IPS-18a (cell line): Measurements from ENCODE around the gene FBXO24.

Experiments
- H3K27ac ChIP-seq: one replicate; pipeline ENCODE4 v1.5.1; 2013; ENCODE audit warnings: low read length
- H3K27me3 ChIP-seq: one replicate; pipeline ENCODE4 v1.6.1; 2013; ENCODE audit warnings: mild to moderate bottlenecking, low read length; ENCODE audit not compliant: control insufficient read depth, insufficient read depth
- H3K36me3 ChIP-seq: one replicate; pipeline ENCODE4 v1.6.1; 2013; ENCODE audit warnings: low read depth, low read length; ENCODE audit not compliant: control insufficient read depth
- H3K4me1 ChIP-seq: one replicate; pipeline ENCODE4 v1.6.1; 2013; ENCODE audit warnings: low read depth, low read length; ENCODE audit not compliant: control insufficient read depth
- H3K4me3 ChIP-seq: one replicate; pipeline ENCODE4 v1.5.1; 2013; ENCODE audit warnings: low read length
- H3K9ac ChIP-seq: one replicate; pipeline ENCODE4 v1.6.1; 2013; ENCODE audit warnings: mild to moderate bottlenecking, low read length, moderate library complexity
- H3K9me3 ChIP-seq: one replicate; pipeline ENCODE4 v1.6.1; 2013; ENCODE audit warnings: low read depth, low read length; ENCODE audit not compliant: control insufficient read depth

The FBXO24 gene

GRCh38 chr7:100588438-100588837 is 2.3 kb downstream of the FBXO24 start:
- Histone ChIP-seq H3K4me1 (peaks cover 29% of the 10 kb centered on the region), H3K27me3 (peaks cover 14% of the 10 kb centered on the region), H3K4me3 (no peak overlapping the region)

GRCh38 chr7:100589341-100589947 is 3.3 kb downstream of the FBXO24 start:
- no peak overlapping the region for H3K27ac ChIP-seq
- H3K9me3 ChIP-seq: no peaks in the 10 kb centered on the region
- H3K4me3 ChIP-seq: peak overlapping the region; percentile 21
- peaks cover 21% of the 10 kb centered on the region for H3K4me1 ChIP-seq
- no peak overlapping the region for H3K9ac ChIP-seq
- no peaks in the 10 kb centered on the region for H3K36me3 ChIP-seq
- peaks cover 14% of the 10 kb centered on the region for H3K27me3 ChIP-seq

More at GRCh38 chr7:100588438-100588837, 2.3 kb downstream of the FBXO24 start:
- H3K36me3 ChIP-seq: no peaks in the 10 kb centered on the region
- H3K9ac ChIP-seq: no peak overlapping the region
- no peaks in the 10 kb centered on the region for H3K9me3 ChIP-seq
- H3K27ac ChIP-seq: no peak overlapping the region

GRCh38 chr7:100590077-100590737 is 4.1 kb downstream of the FBXO24 start:
- Histone ChIP-seq H3K9ac (no peak overlapping the region), H3K27ac (no peak overlapping the region), H3K36me3 (no peaks in the 10 kb centered on the region), H3K4me3 (peak overlapping the region; percentile 21), H3K27me3 (peaks cover 14% of the 10 kb centered on the region), H3K9me3 (no peaks in the 10 kb centered on the region), H3K4me1 (peaks cover 14% of the 10 kb centered on the region)

GRCh38 chr7:100591596-100591995 is 5.5 kb downstream of the FBXO24 start:
- H3K27me3 ChIP-seq: peaks cover 14% of the 10 kb centered on the region

GRCh38 chr7:100595188-100595587 is 9.1 kb downstream of the FBXO24 start:
- H3K4me1 ChIP-seq: peaks cover 2% of the 10 kb centered on the region
- H3K4me3 ChIP-seq: no peak overlapping the region
- H3K9ac ChIP-seq: no peak overlapping the region
- peaks cover 11% of the 10 kb centered on the region for H3K27me3 ChIP-seq
- H3K9me3 ChIP-seq: no peaks in the 10 kb centered on the region
- no peak overlapping the region for H3K27ac ChIP-seq
- no peaks in the 10 kb centered on the region for H3K36me3 ChIP-seq

More at GRCh38 chr7:100591596-100591995, 5.5 kb downstream of the FBXO24 start:
- H3K4me3 ChIP-seq: no peak overlapping the region
- no peak overlapping the region for H3K27ac ChIP-seq
- H3K9ac ChIP-seq: no peak overlapping the region
- peaks cover 12% of the 10 kb centered on the region for H3K4me1 ChIP-seq
- no peaks in the 10 kb centered on the region for H3K9me3 ChIP-seq
- no peaks in the 10 kb centered on the region for H3K36me3 ChIP-seq

GRCh38 chr7:100598425-100598824 is 12.3 kb downstream of the FBXO24 start:
- no peak overlapping the region for H3K4me3 ChIP-seq
- H3K9me3 ChIP-seq: no peaks in the 10 kb centered on the region
- H3K27ac ChIP-seq: no peak overlapping the region
- no peak overlapping the region for H3K9ac ChIP-seq
- H3K36me3 ChIP-seq: no peaks in the 10 kb centered on the region
- H3K27me3 ChIP-seq: no peaks in the 10 kb centered on the region
- peaks cover 14% of the 10 kb centered on the region for H3K4me1 ChIP-seq

GRCh38 chr7:100599911-100600729 is 14.0 kb downstream of the FBXO24 start:
- Histone ChIP-seq H3K27ac (no peak overlapping the region), H3K36me3 (no peaks in the 10 kb centered on the region), H3K9me3 (no peaks in the 10 kb centered on the region), H3K27me3 (peaks cover 4% of the 10 kb centered on the region), H3K4me1 (peaks cover 18% of the 10 kb centered on the region), H3K4me3 (no peak overlapping the region), H3K9ac (no peak overlapping the region)

GRCh38 chr7:100600730-100601038 is 14.6 kb downstream of the FBXO24 start:
- no peak overlapping the region for H3K9ac ChIP-seq
- H3K27ac ChIP-seq: no peak overlapping the region
- no peaks in the 10 kb centered on the region for H3K36me3 ChIP-seq
- H3K4me1 ChIP-seq: peaks cover 22% of the 10 kb centered on the region
- no peak overlapping the region for H3K4me3 ChIP-seq
- H3K9me3 ChIP-seq: no peaks in the 10 kb centered on the region
- H3K27me3 ChIP-seq: peaks cover 10% of the 10 kb centered on the region

- Histone ChIP-seq H3K4me1 (peaks cover 22% of the 10 kb centered on the region), H3K4me3 (peak overlapping the region; percentile 61), H3K9ac (peak overlapping the region; percentile 55), H3K9me3 (no peaks in the 10 kb centered on the region), H3K27me3 (peaks cover 20% of the 10 kb centered on the region), H3K36me3 (no peaks in the 10 kb centered on the region), H3K27ac (peak overlapping the region; percentile 20)
Observed at GRCh38 chr7:100602889-100603725, 17.0 kb downstream of the FBXO24 start.

GRCh38 chr7:100603726-100604027 is 17.5 kb downstream of the FBXO24 start:
- Histone ChIP-seq H3K4me3 (peak overlapping the region; percentile 61), H3K27me3 (peaks cover 20% of the 10 kb centered on the region), H3K9me3 (no peaks in the 10 kb centered on the region), H3K36me3 (no peaks in the 10 kb centered on the region), H3K4me1 (peaks cover 22% of the 10 kb centered on the region), H3K27ac (no peak overlapping the region), H3K9ac (peak overlapping the region; percentile 55)
